GM18873 (cell line): ENCODE data around the gene ECT2.
"Not testable (repeated sequence)": the region's sequence is repeated elsewhere in the genome, so short reads cannot be mapped to it uniquely, and the experiment has no call there.

ENCODE experiments used
- ATAC-seq: cut with Tn5 transposase; IDR thresholded peaks from one replicate; pipeline ENCODE4 v1.9.1; 2021; ENCODE audit warnings: mild to moderate bottlenecking, moderate library complexity, moderate number of reproducible peaks; ENCODE audit not compliant: unreplicated experiment, low FRiP score

The ECT2 gene

GRCh38 chr3:172739462-172739861, 11.1 kb upstream of the ECT2 start:
- ATAC-seq = no peak

- ATAC-seq = no peak
Observed at GRCh38 chr3:172746475-172746874, 4.1 kb upstream of the ECT2 start.

DNA sequence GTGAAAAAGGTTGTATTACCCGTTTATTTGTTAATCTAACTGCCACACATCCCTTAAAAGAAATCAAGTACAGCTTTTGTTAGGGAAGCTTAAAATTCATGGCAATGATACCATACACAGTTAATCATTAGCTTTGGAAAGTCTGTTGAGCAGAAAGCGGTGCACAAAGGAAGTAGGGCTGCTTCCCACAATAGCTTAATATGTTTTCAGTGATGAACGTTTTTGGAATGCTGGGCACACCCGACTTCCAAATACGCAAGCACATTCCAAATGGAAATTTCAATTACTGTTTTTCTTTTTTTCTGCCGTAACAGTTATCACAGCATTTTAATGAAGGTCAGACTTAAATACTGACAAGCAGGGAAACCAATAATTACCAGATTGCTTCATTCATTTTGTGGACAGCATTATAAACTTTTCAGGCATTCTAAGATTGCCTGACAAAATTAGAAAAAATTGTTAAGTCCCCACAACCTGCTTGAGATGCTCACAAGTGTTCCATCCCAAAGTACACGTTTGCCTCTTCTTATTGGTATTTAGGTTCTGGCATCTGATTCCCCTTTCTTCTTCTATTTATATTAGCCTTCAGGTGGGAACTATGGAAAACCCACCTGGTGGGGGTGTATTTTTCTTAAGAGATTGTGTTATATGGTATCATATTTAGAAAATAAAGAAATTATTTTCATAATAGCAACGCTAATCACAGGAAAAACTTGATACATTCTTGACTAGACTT, 1.1 kb upstream of the ECT2 start:
- no peak for ATAC-seq

DNA sequence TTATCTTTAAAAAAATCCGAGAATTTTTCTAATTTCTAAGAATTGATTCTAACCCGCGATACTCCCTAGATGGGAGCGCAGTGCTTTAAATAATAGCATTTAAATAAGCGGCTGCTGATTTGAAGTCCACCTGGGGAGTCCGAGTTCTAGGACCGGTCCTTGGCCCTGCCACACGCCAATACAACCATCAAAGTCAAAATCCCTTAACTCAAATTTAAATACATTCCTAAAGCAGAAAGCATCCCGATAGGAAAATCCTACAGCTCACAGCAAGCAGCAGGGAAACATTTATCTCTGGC, 508 bp upstream of the ECT2 start:
- no peak for ATAC-seq

- ATAC-seq = no peak
Observed at GRCh38 chr3:172751175-172751704, 714 bp downstream of the ECT2 start.

DNA sequence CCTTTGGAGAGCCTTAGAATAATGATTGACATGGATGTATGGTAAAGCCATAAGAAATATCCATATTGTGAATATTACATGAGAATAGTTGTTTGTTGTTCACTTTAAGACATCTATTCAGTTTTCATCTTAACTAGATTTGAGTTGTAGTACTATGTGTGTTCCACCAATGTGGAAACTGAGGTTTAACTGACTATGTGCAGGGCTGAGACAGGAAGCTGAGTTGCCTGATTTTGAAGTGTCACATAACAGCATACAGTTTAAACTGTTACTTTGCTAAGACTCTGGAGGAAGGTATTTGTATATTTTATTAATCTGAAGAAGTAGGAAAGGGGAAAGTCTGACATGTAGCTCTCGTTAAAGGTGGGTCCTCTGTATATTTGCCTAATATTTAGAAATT, 2.1 kb downstream of the ECT2 start:
- ATAC-seq = no peak

DNA sequence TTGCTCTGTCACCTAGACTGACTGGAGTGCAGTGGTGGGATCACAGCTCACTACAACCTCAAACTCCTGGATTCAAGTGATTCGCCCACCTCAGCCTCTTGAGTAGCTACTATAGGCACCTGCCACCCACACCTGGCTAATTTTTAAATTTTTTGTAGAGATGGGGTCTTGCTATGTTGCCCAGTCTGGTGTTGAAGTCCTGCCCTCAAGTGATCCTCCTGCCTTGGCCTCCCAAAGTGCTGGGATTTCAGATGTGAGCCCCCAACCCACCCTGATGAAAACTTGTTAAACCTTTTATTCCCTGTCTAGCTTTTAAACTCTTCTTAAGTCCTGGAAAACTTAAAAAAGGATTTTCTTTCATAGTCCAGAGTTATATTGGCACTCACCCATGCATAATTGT, 2.6 kb downstream of the ECT2 start:
- ATAC-seq = no peak

- not testable (repeated sequence) for ATAC-seq
Observed at GRCh38 chr3:172760416-172760815, 9.9 kb downstream of the ECT2 start.

- ATAC-seq = no peak
Observed at GRCh38 chr3:172766241-172766640, 15.7 kb downstream of the ECT2 start.

GRCh38 chr3:172766718-172767405, 16.3 kb downstream of the ECT2 start:
- no peak for ATAC-seq

DNA sequence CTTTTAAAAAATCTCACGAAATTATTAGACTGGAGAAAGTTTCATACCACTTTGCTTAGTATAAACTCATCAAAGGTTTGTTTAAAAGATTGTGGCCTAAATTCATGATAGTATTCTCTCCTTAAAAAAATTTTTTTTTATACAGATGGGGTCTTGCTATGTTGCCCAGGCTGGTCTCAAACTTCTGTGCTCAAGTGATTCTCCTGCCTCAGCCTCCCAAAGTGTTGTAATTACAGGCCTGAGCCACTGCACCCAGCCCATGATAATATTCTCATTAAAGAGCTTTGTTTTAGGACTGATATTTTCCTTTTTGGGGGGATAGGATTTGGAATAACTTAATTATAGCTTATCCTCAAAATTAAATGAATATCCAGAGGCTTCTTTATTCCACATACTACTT, 19.9 kb downstream of the ECT2 start:
- no peak for ATAC-seq

- no peak for ATAC-seq
Observed at GRCh38 chr3:172771672-172772071, 21.1 kb downstream of the ECT2 start.

DNA sequence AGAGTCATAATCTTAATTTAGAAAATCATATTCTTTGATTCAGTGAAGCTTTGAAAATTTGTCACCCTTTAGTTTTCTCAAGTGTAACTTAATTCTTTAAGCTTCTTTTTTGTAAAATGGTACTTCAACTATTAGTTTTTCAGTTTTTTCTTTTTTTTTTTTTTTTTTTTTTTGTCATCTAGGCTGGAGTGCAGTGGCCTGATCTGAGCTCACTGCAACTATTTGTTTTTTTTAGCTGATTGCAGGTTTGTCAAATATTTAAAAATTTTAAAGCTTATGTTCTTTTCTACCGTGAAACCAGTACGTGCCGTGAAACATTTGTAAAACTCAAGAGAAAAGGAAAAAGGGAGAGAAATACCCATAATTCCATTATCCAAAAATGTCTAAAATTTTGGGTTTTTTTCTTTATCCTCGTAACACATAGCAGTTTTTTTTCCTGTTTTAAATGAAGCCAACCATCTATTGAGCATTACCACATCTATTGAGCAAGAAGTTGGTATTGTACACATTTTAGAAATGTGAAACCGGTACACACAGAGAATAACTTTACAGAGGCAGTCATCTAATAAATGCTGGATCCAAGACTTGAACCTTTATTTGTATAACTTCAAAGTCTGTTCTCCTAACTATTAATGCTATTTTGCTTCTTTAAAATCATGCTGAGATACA, 25.7 kb downstream of the ECT2 start:
- ATAC-seq = no peak

- ATAC-seq = no peak
Observed at GRCh38 chr3:172777901-172778300, 27.4 kb downstream of the ECT2 start.

GRCh38 chr3:172782235-172782634, 31.7 kb downstream of the ECT2 start:
- no peak for ATAC-seq

- no peak for ATAC-seq
Observed at GRCh38 chr3:172786036-172786435, 35.5 kb downstream of the ECT2 start.

DNA sequence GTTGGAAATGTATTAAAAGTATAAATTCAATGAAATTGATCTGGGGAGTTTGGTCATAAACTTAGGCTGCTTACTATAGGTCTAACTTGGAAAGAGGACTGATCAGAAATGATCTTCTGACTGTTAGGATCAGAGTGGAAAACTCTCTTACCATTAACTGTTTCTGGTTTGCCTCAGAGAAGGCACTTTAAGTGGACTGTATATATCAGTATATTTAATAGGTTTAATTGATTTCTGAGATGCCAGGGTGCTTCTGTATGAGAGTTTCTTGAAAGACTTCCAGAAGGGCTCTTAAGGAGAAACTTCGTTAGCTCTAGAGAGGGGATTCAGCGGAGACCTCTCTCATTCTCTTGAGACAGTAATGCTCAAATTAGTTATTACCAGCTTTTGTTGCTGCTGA, 36.5 kb downstream of the ECT2 start:
- ATAC-seq = no peak

DNA sequence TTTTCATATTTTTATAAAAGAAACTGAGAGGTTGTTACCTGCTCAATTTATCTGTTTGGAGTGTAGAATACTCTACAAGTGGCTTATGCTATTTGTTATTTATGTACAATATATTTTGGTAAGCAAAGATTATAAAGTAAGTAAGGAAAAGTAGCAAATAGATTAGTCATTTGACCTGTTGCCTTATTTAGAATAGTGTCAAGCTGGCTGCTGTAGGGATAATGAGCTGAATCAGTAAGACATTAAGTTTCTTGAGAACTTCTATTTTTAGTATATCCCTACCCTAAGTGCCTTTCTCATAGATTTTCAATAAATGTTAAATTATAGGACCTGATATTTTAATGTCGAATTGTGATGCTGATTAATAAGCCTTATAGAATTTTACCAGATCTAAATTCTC, 37.2 kb downstream of the ECT2 start:
- no peak for ATAC-seq

- ATAC-seq = no peak
Observed at GRCh38 chr3:172799246-172799645, 48.7 kb downstream of the ECT2 start.

DNA sequence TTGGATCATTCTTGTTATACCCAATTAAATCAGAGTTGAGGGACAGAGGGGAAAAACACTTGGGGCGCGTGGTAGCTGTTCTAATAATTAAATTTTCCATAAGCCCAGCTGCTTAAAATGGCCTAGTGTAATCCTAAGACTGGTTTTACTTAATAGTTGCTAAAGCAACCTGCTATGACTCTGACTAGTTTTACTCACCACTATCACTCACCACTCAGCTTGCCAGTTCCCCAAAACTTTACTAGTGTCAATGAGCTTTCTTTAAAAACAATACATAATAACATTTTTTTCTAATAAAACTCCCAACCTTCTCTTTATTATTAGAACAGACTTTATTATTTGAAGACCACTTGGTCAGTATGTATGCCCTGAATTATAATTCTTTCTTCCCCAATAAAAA, 49.6 kb downstream of the ECT2 start:
- ATAC-seq = no peak

GRCh38 chr3:172803489-172803888, 53.0 kb downstream of the ECT2 start:
- no peak for ATAC-seq

DNA sequence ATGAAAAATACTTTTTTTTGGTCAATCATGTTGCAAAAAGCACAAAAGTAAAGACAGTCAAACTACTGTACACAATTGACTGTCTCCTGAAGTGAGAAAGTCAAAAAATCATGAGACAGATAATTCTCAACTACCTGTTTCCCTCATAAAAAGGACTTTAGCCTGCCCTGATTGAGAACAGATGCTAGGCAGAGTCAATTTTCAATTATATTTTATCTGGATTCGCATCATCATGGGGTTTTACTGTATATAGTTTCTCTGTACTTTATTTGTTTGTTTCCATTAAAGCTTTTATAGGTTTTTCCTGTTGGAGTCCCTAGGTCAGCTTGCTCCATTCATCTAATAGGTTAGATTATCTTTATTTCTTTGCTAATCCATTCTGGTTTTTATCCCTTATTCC, 53.8 kb downstream of the ECT2 start:
- no peak for ATAC-seq
